UCSD-AML1 (cell line): Measurements from ENCODE around the gene RNF5.
A peak's percentile ranks its signal among the peaks of the same experiment; 100 is the strongest.

Experiments used
- DNase-seq: peaks from one replicate; lab custom pipeline; 2025; ENCODE audit not compliant: unreplicated experiment; lab: John Stamatoyannopoulos, UW

RNF5 gene

DNA sequence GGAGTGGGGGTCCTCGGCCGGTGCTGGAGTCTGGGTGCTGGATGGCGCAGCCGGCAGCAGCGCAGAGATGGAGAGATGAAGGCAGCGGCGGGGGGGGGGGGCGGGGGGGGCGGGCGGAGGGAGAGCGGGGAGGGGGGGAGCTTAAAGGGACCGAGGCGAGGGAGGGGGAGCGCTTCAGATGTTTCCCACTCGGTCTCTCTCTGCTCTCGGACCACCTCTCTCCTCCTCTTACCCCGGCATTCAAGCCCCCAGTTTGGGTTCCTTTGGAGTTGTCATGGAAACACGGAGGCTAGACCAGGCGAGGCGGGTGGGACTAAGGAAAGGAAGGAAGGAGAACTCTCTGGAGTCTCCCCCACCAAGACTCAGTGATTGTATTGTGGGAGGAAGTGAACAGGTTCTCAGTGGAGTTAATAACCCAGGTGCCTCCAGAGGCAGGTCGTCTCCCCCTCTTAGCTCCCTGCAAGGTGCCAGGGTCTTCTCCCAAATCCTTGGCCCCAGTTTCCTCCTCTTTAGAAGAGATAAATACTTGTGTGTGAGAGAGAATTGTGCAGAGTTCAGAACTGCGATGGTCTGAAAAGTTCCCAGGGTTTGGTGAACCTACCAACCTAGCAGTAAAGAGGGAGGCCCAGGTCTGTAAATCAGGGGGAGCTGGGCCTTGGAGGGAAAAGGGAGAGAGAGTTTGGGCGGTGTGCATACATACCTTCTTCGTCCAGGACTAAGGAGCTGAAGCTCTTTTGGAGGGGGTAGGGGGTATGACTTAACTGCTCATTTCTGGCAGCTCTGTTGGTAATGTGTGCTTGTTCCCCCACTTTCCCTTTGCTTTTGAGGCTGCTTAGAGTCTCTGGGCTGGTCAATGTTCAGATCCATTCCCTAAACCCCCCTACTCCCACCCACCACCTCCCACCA, 26.1 kb upstream of the RNF5 start, which contains the start of gene PRRT1:
PRRT1 (minus strand) TSS at position 77 of the 906 bp plus-strand sequence. CDS start 112 bp downstream, outside the sequence.
- no peak for DNase-seq

DNA sequence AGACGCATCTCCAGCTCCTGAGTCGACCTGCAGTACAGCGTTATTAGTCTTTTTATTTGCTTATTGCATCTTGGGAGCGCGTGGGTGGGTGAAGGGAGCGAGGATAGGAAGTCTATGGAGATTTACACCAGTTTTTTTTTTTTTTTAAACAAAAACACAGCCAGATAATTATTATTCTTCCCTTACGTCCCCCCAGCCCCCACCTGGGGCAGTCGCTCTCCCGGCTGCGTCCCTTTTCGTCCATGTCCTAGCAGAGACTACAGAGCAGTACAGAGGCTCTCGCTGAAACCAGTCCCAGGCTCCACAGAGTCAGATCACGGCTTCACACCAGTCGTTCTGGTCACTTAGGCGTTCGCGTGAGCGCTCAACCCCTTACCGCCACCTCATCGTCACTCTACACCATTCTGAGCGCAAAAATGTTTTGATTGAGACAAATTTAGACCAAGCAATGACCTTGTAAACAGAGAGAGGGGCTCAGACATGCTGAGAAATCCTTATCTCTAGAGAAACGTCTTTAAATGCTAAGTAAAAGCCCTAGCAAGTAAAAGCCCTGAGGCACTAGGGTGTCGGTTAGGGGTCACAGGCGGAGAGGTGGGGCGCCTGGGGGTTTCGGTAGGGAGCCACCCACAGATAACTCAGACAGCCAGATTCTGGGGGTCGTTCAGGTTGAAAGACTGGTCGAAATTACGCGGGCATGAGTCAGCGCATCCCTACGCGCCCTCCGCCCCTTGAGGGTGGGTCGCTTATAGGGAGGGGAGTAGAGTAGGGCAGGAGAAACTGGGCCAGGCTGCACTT, 25.2 kb upstream of the RNF5 start:
- no peak for DNase-seq

DNA sequence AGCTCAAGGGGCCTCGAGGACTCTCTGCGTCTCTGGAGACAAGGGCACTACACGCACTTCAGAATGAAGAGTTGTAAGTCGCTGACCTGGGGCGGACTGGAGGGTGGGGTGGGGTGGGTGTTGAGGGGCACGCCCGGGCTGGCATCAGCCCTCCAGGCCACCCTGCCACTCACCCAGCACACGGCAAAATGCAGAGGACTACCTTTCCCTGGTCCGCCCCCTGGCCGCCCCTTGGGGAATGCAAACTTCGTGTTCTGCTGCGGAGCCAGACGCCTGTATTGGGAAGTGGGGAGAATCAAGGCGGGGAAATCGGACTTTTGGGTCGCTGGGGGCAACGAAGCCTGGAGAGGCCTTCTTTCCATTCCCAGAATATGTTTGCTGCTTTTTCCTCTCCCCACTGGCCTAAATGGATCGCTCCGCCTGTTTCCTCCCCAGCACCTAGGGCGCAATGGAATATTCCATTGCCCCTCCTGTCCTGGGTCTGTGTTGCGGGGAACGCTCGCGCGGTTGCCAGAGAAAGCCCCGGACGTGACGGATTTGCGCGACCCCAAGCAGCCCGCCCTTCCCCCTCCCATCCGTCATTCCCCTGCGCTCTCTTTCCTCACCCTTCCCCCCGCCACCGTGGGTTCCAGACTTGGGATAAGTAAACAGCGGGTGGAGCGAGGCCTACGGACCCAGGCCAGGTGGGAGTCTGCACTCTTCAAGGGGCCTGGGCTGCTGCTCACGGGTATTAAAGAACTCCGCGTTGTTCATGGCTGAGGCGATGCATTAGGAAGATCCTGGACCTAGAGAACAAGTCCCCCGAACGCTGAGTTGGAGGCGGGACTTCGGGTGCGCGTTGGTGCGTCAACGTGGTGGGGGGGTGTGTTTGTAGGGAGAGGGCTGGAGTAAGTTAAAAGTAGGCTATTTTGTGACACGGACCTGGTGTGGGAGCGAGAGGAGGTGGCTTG, 24.4 kb upstream of the RNF5 start, which contains the start of gene PPT2:
PPT2 (plus strand) TSS at position 578 of the 950 bp plus-strand sequence. CDS start 454 bp downstream, outside the sequence.
- peak; percentile 89 for DNase-seq

DNA sequence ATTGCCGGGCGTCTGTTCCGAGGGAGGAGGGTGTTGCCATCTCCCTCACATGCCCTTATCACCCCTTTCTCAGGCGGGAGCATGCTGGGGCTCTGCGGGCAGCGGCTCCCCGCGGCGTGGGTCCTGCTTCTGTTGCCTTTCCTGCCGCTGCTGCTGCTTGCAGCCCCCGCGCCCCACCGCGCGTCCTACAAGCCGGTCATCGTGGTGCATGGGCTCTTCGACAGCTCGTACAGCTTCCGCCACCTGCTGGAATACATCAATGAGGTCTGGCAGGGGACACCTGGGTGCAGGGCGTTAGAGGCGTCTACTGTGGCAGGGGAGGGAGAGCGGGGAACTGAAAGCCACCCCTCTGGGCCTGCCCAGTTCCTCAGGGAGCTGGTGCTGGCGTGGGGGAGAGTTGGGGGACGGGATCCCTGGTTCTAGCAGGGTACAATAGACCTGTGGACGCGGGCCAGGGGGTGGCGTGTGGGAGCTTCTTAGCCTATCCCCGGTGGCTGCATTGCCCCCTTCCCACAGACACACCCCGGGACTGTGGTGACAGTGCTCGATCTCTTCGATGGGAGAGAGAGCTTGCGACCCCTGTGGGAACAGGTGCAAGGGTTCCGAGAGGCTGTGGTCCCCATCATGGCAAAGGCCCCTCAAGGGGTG, 23.6 kb upstream of the RNF5 start:
- peak; percentile 70 for DNase-seq

DNA sequence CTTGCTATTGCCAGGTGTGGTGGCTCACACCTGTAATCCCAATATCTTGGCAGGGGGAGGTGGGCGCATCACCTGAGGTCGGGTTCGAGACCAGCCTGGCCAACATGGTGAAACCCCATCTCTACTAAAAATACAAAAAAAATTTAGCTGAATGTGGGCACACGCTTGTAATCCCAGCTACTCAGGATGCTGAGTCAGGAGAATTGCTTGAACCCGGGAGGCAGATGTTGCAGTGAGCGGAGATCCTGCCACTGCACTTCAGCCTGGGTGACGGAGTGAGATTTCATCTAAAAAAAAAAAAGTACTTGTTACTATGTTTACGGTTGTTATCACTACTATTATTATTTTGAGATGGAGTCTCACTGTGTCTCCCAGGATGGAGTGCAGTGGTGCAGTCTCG, 21.3 kb upstream of the RNF5 start:
- DNase-seq, result no peak

DNA sequence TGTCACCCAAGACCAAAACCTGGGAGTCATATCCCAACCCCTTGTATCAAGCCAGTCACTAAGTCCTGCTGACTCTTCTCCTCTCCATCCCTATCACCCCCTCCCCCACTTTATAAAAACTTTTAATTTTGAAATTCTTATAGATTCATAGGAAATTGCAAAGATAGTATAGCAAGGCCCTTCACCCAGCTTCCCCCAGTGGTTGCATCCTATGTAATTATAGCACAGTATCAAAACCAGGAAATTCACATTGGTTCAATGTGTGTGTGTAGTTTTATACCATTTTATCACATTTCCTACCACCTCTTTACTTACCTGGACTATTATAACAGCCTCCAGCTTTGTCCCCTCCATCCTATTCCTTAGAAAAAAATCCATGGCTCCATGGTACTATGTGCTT, 20.2 kb upstream of the RNF5 start:
- no peak for DNase-seq

DNA sequence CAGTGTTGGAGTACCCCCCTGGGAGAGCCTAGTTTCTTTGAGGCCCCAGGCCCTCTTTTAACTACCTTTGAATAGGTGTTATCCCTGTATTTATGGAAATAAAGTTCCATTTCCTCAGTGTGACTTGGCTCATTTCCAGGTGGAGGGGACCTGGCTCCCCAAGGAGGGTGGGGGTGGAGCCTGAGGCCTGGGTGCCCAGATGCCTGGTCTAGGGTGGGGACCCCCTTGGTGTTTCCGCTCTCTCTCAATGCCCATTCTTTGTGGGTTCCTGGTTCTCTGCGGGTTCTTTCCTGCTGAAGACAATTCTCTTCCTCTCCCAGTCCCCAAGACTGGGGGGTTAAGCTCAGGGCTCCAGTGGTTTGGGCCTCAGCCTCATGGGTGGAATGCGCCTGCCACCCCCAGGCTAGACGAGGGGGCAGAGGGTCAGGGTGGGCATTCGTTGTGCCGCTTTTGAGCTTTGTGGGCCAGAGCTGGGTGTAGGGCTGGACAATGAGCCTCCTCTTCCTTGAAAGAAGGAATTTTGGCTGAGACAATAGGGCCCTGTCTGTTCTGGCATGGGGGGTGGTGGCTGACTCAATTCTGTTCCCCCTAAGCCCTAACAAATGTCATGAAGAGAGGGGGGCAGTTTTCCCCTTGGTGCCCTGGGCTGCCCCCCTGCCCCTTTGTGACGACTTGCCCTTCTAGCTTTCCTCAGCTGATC, 14.5 kb upstream of the RNF5 start:
- no peak for DNase-seq

DNA sequence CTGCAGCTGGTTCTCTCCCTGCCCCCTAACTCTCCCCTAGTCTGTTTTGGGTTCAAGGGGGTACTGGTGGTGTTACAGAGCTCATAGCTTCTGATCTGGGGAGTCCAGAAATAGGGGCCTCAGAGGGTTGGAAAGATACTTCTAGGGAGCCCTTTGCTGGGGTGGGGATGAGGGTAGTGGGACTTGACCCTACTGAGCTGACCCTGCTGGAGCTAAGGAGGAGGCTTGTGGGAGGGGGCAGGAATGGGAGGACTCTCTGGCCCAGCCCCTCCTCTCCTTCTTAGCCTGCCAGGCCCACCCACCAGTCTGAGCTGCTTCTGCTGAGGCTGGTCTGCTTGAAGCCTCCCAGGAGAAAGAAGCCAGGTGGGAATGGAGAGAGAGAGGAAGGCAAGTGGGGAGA, 13.9 kb upstream of the RNF5 start, which contains the start of gene EGFL8:
EGFL8 (plus strand) TSS at position 301 of the 400 bp plus-strand sequence. CDS start 1,571 bp downstream, outside the sequence.
- DNase-seq, result no peak

DNA sequence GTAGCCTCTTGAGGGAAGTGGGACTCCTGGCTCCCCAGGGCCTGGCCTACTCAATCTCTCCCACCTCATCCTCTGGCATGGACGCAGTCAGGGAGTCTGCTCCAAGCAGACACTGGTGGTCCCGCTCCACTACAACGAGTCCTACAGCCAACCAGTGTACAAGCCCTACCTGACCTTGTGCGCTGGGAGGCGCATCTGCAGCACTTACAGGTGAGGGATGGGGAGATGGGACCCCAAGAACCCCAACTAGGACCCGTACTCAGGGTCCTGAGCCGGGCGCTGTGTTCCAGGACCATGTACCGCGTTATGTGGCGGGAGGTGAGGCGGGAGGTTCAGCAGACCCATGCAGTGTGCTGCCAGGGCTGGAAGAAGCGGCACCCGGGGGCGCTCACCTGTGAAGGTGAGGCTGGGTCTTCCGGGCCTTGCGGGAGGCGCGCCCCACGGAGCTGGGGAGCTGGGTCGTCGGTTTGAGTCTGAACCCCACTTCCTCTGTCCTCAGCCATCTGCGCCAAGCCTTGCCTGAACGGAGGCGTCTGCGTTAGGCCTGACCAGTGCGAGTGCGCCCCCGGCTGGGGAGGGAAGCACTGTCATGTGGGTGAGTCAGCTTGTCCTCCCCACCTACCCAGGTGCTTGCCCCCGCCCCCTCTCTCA, 11.7 kb upstream of the RNF5 start:
- DNase-seq, result no peak

DNA sequence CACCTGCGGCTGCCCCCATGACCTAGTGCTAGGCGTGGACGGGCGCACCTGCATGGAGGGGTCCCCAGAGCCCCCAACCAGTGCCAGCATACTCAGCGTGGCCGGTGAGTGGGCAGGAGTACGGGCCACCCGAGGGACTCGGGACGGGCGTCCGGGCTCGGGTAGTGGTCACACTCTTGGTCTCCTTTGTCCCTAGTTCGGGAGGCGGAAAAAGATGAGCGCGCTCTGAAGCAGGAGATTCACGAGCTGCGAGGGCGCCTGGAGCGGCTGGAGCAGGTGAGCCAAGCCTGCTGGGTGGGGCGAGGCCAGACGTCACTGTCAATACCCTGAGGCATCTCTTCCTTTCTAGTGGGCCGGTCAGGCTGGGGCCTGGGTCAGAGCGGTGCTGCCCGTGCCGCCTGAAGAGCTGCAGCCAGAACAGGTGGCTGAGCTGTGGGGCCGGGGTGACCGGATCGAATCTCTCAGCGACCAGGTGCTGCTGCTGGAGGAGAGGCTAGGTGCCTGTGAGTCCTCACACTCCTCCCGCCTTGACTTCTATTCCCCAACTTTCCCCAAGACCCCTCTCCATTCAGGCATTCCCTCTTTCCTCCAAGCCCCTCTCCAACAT, 10.9 kb upstream of the RNF5 start:
- DNase-seq, result no peak

DNA sequence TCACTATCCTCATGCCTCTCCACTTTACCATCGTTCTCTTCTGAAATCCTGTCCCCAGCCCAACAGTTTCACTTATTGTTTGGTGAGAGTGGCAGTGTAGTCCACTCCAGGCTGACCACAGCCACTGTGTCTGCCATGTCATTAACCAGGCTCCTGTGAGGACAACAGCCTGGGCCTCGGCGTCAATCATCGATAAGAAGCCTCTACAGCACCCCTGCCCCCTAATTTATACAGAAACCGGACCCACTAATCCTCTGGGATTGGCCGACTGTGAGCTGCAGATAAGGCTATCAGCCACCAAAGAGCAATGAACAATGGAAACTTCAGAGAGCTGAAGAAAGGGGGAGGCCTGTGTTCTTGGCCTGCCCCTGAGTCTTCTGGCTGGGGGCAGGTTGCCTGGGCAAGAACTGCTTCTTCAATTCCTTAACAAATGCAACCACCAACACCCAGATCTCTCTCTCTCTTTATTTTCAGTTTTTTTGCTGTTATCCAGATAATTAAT, 10.4 kb upstream of the RNF5 start:
- DNase-seq, result no peak

DNA sequence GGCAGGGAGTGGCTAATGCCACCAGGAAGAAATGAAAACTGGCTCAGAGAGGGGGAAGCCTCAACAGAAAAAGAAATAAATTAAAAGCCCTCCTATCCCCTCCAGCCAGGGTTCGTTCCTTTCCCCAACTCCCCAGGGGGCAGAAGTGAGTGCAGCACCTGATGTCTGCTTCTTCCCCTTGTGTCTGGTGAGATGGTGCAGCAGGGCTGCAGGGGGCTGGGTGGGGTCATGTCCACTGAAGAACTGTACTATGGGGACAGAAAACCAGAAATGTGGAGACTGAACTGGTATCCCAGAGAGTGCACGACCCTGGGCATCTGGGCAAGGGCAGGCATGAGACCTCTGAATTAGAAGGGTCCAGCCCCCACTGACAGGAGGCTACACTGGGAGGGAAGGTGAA, 9.9 kb upstream of the RNF5 start:
- no peak for DNase-seq

DNA sequence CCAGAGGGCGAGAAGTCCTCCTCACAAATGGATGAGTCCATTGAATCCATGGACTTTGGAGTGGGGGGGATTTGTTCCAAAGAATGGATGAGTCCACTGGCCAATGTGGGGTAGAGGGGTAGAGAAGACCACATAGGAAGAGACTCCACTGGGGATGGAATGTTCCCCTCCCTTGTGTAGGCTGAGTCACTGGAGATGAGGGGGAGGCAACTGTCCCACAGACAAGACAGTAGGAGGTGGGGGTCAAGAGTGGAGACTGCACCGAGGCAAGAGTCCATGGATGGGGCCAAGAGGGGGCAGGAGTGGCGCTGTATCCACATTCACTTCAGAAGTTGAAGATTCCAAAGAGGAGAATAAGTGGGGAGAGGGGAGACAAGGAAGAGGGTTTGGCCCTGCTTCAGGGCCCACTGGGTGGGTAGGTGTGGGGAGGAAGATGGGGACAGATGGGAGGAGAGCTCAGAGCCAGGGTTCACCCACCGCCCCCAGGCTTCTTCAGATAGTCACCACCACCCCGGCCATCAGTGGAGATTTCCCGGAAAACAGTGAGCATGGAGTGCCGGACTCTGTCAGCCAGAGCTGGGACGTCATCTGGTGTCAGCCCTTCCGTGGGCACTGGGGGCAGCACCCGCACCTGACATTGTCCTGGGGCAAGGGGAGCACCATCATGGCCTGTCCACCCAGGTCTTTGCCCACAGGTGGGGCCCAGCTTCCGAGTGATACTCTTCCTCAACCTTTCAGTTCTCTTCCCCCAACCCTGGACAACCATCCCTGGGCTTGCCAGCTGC, 9.2 kb upstream of the RNF5 start:
- no peak for DNase-seq

DNA sequence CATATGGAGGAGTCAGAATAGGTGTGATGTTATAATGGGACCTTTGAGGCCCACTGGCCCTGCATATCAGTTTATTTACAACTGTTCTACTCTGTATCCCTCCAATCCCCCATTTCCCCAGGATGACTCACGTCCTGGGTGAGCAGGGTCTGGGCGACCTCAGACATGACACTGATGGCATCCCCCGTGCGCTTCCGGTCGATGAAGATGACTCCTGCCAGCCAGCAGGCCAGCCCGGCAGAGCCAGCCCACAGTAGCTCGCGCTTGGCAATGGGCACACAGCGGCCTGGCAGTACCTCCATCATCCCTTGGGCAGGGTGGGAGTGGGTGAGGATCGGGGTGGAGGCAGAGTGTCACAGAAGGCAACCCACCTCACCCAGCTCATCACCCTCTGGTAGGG, 7.9 kb upstream of the RNF5 start:
- no peak for DNase-seq

DNA sequence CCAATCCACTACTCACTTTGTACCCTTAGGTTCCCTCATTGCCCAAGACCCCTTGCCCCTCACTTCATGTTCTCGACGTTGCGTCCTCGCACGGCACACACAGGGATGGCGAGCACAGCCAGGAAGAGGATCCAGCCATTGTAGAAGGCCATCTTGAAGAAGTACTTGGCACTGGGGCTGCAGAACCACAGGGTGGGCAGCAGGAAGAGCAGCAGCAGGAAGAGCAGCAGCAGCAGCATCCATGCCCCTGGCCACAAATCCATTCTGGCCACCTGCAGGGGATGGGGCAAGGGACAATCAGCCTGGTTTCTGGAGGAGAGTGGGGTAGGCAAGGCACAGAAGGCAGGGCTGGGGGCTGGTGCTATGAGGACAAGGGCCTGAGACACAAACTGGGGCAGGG, 7.0 kb upstream of the RNF5 start:
- DNase-seq, result no peak

DNA sequence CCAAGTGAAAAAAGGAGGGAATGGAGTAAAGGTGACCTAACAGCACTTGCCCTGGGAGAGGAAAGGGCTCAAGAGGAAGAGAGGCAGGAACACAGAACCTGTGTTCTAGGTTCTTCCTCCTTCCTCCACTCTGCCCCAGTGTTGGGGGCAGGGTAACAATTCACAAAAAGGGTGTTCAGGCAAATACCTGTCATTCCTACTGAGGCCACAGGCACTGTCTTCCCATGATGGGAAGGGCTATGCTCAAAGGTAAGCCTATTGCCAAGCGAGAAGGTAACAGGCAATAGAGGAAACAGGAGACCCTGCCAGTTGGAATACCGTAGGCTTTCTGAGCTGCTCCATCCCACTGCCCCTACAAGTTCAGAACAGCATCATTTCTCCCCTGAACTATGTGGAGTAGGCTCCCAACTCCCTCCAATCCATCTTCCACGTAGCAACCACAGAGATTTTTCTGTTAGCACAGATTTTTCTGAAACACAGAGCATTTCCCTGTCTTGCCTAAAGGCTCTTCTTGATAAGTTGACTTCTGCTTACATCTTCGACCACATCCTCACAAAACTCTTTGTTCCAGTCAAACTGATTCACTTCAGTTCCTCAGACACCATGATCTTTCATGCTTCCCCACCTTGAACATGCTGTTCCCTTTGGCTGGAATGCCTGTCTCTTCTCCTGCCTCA, 5.0 kb upstream of the RNF5 start:
- no peak for DNase-seq

DNA sequence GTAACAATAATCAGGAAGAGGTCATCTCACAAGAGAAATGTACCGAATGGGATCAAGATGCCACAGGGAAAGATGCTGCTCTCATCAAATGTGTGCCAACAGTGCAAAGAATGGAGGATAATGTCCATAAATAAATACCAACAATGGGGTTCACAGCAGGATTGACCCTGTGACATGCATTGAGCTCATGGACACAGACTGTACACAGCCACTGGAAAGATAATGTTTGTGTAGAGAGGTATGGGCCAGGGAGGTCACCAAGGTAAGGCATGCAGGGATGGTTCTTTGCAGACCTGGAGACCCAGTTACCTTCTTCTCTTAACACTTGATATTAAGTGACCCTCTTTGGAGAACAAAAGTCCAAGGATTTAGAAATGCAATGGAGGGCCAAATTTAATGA, 3.8 kb upstream of the RNF5 start:
- DNase-seq, result no peak
